NB4 (cell line): ENCODE data around the gene ARIH1.

Experiments
- DNase-seq: peaks from one replicate; pipeline ENCODE4 v3.0.0; 2010; ENCODE audit warnings: low read depth
- H3K4me3 ChIP-seq: one replicate; pipeline ENCODE4 v1.5.1; 2011; ENCODE audit warnings: mild to moderate bottlenecking, low read depth, low read length, moderate library complexity
- CTCF ChIP-seq: IDR thresholded peaks from one replicate; pipeline ENCODE4 v1.5.1; 2012; ENCODE audit warnings: low read depth, low read length
- MAX ChIP-seq: IDR thresholded peaks from 2 replicates; pipeline ENCODE4 v1.6.1; 2011; ENCODE audit warnings: low read depth, low read length
- MYC ChIP-seq: IDR thresholded peaks from 2 replicates; pipeline ENCODE4 v1.6.1; 2011; ENCODE audit warnings: low read depth, low read length
- POLR2A ChIP-seq: IDR thresholded peaks from 2 replicates; pipeline ENCODE4 v1.6.1; 2011; ENCODE audit warnings: mild to moderate bottlenecking; ENCODE audit not compliant: insufficient read length; ENCODE audit errors: extremely low read depth

ARIH1 gene

GRCh38 chr15:72521682-72522081 lies 47.6 kb downstream of the ARIH1 start:
- no peak overlapping the region for H3K4me3 ChIP-seq
- no peak for TF ChIP-seq MAX
- TF ChIP-seq MYC, result no peak
- TF ChIP-seq CTCF, result no peak
- TF ChIP-seq POLR2A, result no peak
- DNase-seq, result no peak

GRCh38 chr15:72532991-72533601 lies 59.0 kb downstream of the ARIH1 start:
- H3K4me3 ChIP-seq, result no peak overlapping the region
- TF ChIP-seq CTCF (peak; percentile 21), MYC (no peak)
- peak; percentile 23 for DNase-seq

- no peak for DNase-seq
- no peak overlapping the region for H3K4me3 ChIP-seq
- no peak for TF ChIP-seq MAX
- no peak for TF ChIP-seq CTCF
- no peak for TF ChIP-seq MYC
- TF ChIP-seq POLR2A, result no peak
Observed at GRCh38 chr15:72534523-72534922, 60.4 kb downstream of the ARIH1 start.

- H3K4me3 ChIP-seq, result no peak overlapping the region
- TF ChIP-seq POLR2A (no peak), CTCF (no peak), MYC (no peak), MAX (no peak)
- no peak for DNase-seq
Observed at GRCh38 chr15:72535911-72536310, 61.8 kb downstream of the ARIH1 start.

- TF ChIP-seq MYC (no peak), MAX (no peak), CTCF (no peak), POLR2A (no peak)
- DNase-seq, result no peak
- H3K4me3 ChIP-seq, result no peak overlapping the region
Observed at GRCh38 chr15:72536506-72536905, 62.4 kb downstream of the ARIH1 start.

- TF ChIP-seq MYC (no peak), CTCF (no peak), POLR2A (no peak)
- DNase-seq, result no peak
Observed at GRCh38 chr15:72538931-72539330, 64.8 kb downstream of the ARIH1 start.

More at GRCh38 chr15:72538931-72539330, 64.8 kb downstream of the ARIH1 start:
- no peak overlapping the region for H3K4me3 ChIP-seq
